ENCODE data around the gene ATP10A. TPM values are rescaled to one million over a fixed set of nuclear protein-coding genes. Genes with fewer than 3 reads are reported as not detected.

The ATP10A gene
- total RNA-seq, 3 donors from 2014 or later: 6.4 to 17.4 (median 7.2) TPM

DNA sequence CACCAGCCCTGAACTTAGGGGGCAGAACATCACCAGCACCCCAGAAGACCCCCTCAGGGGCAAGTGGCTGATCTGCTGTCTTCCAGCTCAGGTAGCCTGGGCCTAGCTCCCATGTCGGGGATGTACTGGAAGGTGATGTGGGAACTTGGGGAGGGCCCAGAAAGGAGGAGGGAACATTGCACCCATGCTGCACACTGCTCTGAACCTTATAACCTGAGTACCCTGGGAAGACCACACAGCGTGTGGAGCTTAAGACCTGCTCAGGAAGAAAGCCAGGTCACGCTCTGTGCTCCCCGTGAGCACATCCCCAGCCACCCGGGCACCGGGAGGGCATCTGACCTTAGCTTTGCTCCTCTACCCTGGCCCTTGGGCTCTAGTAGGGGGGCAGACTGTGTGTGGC, 159.4 kb downstream of the ATP10A start:
- Histone ChIP-seq H3K4me1 (no peaks in the 10 kb centered on the region), H3K9me3 (no peaks in the 10 kb centered on the region), H3K27ac (no peak overlapping the region), H3K36me3 (no peaks in the 10 kb centered on the region), H3K27me3 (no peaks in the 10 kb centered on the region), H3K4me3 (no peak overlapping the region)
- no peak for TF ChIP-seq POLR2A (IDR thresholded peaks at IDR 0.05)
- TF ChIP-seq POLR2AphosphoS5 (IDR thresholded peaks at IDR 0.05): no peak
- TF ChIP-seq CTCF (IDR thresholded peaks at IDR 0.05): no peak
- DNase-seq (ENCODE audit: low spot score in 2 of 2): peak in 1 of 2 donors; percentile 15
- intact Hi-C loops (cut with DNase I; ENCODE audit: low total_unique reads): no loop called here

DNA sequence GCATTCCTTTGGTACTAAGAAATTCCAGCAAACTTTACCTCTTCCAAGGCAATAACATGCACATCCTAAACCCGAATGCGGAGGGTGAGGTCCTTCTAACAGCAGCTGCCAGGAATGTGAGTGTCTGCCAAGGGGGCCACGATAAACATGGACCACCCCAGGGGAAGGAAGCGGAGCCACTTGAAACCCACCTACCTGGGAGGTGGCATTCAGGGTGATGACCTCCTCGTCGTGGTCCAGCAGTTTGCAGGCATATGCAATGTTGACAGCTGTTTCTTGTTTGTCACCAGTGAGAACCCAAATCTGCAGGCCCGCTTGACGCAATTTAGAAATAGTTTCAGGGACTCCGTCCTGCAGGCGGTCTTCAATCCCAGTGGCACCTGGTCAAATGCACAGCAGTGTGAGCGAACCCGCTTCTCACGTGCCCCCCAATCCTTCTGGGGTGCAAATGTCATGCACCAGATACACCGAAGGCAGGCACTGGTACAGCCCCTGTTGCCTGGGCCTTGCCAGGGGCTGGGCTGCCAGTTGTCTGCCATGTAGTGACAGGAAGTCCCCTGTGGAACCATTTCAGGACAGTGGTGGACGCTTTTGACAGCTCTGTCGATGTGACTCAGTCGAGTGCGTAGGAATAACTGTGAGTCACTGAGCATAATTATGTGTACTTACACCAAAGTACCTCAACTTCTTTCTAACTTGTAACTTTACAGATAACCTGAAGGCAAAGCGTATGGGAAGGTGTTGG, 161.2 kb downstream of the ATP10A start:
- peak in 1 of 2 donors; percentile 20 for DNase-seq (ENCODE audit: low spot score in 2 of 2)

DNA sequence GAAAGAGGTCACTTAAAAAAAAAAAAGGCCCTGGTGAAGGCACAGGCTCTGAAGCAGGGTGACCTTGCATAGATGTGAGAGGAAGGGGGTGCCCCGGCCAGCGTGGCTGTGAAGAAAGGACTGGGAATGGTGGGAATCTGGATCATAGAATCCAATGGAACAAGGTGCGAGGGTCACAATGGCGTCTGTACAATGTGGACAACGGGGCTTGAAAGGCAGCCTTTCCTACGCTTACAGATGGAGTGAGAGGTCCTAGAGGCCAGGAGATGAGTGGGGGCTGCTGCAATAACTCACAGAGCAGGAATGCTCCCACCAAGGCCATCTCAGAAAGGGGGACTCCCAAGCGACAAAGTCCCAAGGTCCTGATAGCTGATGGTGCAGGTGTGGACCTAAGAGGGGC, 162.2 kb downstream of the ATP10A start:
- intact Hi-C loops (cut with DNase I; ENCODE audit: low total_unique reads): no loop called here
- Histone ChIP-seq H3K4me3 (no peak overlapping the region), H3K36me3 (no peaks in the 10 kb centered on the region), H3K9me3 (no peaks in the 10 kb centered on the region), H3K4me1 (no peaks in the 10 kb centered on the region), H3K27me3 (no peaks in the 10 kb centered on the region), H3K27ac (no peak overlapping the region)
- DNase-seq (ENCODE audit: low spot score in 2 of 2): no peak
- TF ChIP-seq POLR2AphosphoS5 (IDR thresholded peaks at IDR 0.05): no peak
- no peak for TF ChIP-seq POLR2A (IDR thresholded peaks at IDR 0.05)
- no peak for TF ChIP-seq CTCF (IDR thresholded peaks at IDR 0.05)

More for the DNA sequence above, 161.2 kb downstream of the ATP10A start:
- no peaks in the 10 kb centered on the region for H3K4me1 ChIP-seq
- no peak overlapping the region for H3K27ac ChIP-seq
- TF ChIP-seq CTCF (IDR thresholded peaks at IDR 0.05): no peak
- no peaks in the 10 kb centered on the region for H3K27me3 ChIP-seq
- H3K36me3 ChIP-seq: no peaks in the 10 kb centered on the region
- H3K9me3 ChIP-seq: no peaks in the 10 kb centered on the region
- intact Hi-C loops (cut with DNase I; ENCODE audit: low total_unique reads): no loop called here
- no peak overlapping the region for H3K4me3 ChIP-seq

DNA sequence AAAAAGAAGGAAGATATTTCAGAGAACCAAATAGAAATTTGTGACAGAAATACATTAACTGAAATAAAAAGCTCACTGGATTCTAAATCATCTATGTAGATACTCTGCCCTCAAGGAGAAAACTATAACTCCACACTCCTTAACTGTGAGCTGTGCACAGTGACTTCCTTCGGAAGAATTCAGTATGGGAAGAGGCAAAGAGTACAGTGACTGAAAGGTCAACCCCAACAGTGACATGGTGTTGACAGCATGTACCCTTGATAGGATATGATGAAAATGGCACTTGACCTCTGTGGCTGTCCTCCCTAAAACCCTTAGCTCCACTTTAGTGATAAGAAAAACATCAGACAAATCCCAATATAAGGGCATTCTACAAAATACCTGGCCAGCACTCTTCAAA, 165.5 kb downstream of the ATP10A start:
- Histone ChIP-seq H3K4me3 (no peak overlapping the region), H3K9me3 (no peaks in the 10 kb centered on the region), H3K27ac (no peak overlapping the region), H3K4me1 (no peaks in the 10 kb centered on the region), H3K27me3 (no peaks in the 10 kb centered on the region), H3K36me3 (no peaks in the 10 kb centered on the region)
- TF ChIP-seq POLR2AphosphoS5 (IDR thresholded peaks at IDR 0.05) (no peak), POLR2A (IDR thresholded peaks at IDR 0.05) (no peak), CTCF (IDR thresholded peaks at IDR 0.05) (no peak)
- intact Hi-C loops (cut with DNase I; ENCODE audit: low total_unique reads): no loop called here
- DNase-seq (ENCODE audit: low spot score in 2 of 2): no peak

DNA sequence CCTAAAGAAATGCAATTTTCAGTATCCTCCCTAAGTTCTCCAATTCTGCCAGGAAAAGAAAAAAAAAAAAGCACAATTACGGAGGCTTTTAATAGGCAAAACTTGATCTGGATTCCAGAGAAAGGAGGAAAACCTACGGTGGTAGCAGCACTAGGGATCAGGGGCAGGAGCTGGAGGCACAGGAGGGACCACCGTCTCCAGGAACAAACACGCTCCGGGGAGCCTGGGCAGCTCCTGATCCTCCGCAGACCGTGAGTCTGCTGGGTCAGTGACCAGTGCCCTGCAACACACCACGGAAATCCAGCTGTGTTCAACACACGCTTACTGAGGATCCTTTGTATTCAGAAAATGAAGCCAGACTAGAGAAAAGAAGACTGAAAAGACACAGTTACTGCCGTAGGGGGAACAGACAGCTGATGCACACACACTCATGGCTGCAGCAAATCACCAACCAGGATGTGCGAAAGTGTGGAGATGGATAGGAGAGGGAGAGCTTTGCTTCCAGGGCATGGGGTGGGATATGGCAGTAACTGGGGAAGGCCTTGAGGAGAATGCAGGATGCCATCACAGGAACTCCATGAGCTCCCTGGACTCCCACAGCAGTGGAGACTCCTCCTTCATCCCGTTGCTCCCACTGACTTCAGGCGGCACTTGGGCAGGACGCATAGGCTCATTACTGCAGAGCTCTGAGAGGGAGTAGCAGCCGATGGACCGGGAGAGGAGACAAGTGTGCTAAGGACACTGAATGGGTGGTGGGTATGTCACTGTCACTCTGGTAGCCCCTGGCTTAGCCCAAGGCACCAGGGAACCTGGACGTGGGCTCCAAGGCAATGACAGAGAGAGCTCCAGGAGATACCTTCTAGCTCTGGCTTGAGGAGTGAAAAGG, 167.0 kb downstream of the ATP10A start:
- H3K27ac ChIP-seq: no peak overlapping the region
- no peak overlapping the region for H3K4me3 ChIP-seq
- no peak for TF ChIP-seq POLR2AphosphoS5 (IDR thresholded peaks at IDR 0.05)
- TF ChIP-seq CTCF (IDR thresholded peaks at IDR 0.05): no peak
- no peak for TF ChIP-seq POLR2A (IDR thresholded peaks at IDR 0.05)
- no peaks in the 10 kb centered on the region for H3K27me3 ChIP-seq
- no peaks in the 10 kb centered on the region for H3K4me1 ChIP-seq
- no peaks in the 10 kb centered on the region for H3K9me3 ChIP-seq
- intact Hi-C loops (cut with DNase I; ENCODE audit: low total_unique reads): no loop called here
- peak in 1 of 2 donors; percentile 20 for DNase-seq (ENCODE audit: low spot score in 2 of 2)
- H3K36me3 ChIP-seq: no peaks in the 10 kb centered on the region
